ENCODE measurements around the gene NCR2. TPM values are rescaled to one million over a fixed set of nuclear protein-coding genes. Genes with fewer than 3 reads are reported as not detected.

The NCR2 gene
- total and polyA plus RNA-seq, 2 experiments from 2014 or later, result not detected

GRCh38 chr6:41347378-41348050 is 12.1 kb downstream of the NCR2 start:
- TF ChIP-seq CTCF (IDR thresholded peaks at IDR 0.05; ENCODE audit: poor library complexity), result no peak
- TF ChIP-seq EZH2phosphoT487 (IDR thresholded peaks at IDR 0.05; ENCODE audit: low read depth, severe bottlenecking, unreplicated experiment), result no peak
- TF ChIP-seq EZH2 (IDR thresholded peaks at IDR 0.05; ENCODE audit: borderline replicate concordance), result no peak
- no peak for DNase-seq (ENCODE audit: low spot score)

GRCh38 chr6:41348934-41349333 is 13.5 kb downstream of the NCR2 start:
- no peak overlapping the region for H3K4me2 ChIP-seq
- no peak overlapping the region for H3K27ac ChIP-seq
- H3K4me3 ChIP-seq, result no peak overlapping the region
- H3K27me3 ChIP-seq, result peaks cover 11% of the 10 kb centered on the region
- H3K4me1 ChIP-seq (ENCODE audit: insufficient read depth), result no peaks in the 10 kb centered on the region
- H3K79me2 ChIP-seq, result no peaks in the 10 kb centered on the region
- H3K9me2 ChIP-seq (replicated peaks; ENCODE audit: insufficient read depth), result no peaks in the 10 kb centered on the region
- TF ChIP-seq EZH2phosphoT487 (IDR thresholded peaks at IDR 0.05; ENCODE audit: low read depth, severe bottlenecking, unreplicated experiment), result no peak
- no peak for TF ChIP-seq CTCF (IDR thresholded peaks at IDR 0.05; ENCODE audit: poor library complexity)
- no peak for TF ChIP-seq EZH2 (IDR thresholded peaks at IDR 0.05; ENCODE audit: borderline replicate concordance)
- 98% methylated on average over 2 of the region's 2 CpGs for WGBS (ENCODE audit: low lambda C conversion rate, missing lambda C conversion rate)
- no peaks in the 10 kb centered on the region for H4K20me1 ChIP-seq (ENCODE audit: insufficient read depth, poor library complexity, severe bottlenecking)
- H3K36me3 ChIP-seq (replicated peaks; ENCODE audit: insufficient read depth, low read depth), result no peaks in the 10 kb centered on the region
- no peak overlapping the region for H2AFZ ChIP-seq
- DNase-seq (ENCODE audit: low spot score), result no peak
- H3K9me3 ChIP-seq (ENCODE audit: low read depth), result no peaks in the 10 kb centered on the region

More at GRCh38 chr6:41347378-41348050, 12.1 kb downstream of the NCR2 start:
- Histone ChIP-seq H4K20me1 (ENCODE audit: insufficient read depth, poor library complexity, severe bottlenecking) (no peaks in the 10 kb centered on the region), H3K79me2 (no peaks in the 10 kb centered on the region), H3K9me3 (ENCODE audit: low read depth) (no peaks in the 10 kb centered on the region), H3K27me3 (peaks cover 11% of the 10 kb centered on the region), H3K27ac (no peak overlapping the region), H3K4me1 (ENCODE audit: insufficient read depth) (no peaks in the 10 kb centered on the region), H2AFZ (no peak overlapping the region), H3K36me3 (replicated peaks; ENCODE audit: insufficient read depth, low read depth) (no peaks in the 10 kb centered on the region), H3K9me2 (replicated peaks; ENCODE audit: insufficient read depth) (no peaks in the 10 kb centered on the region), H3K4me2 (no peak overlapping the region), H3K4me3 (no peak overlapping the region)
- 81% methylated on average over 9 of the region's 9 CpGs for WGBS (ENCODE audit: low lambda C conversion rate, missing lambda C conversion rate)

GRCh38 chr6:41352396-41352795 is 17.0 kb downstream of the NCR2 start:
- DNase-seq (ENCODE audit: low spot score), result no peak

More at GRCh38 chr6:41352396-41352795, 17.0 kb downstream of the NCR2 start:
- Histone ChIP-seq H3K79me2 (no peaks in the 10 kb centered on the region), H3K27me3 (peaks cover 10% of the 10 kb centered on the region), H4K20me1 (ENCODE audit: insufficient read depth, poor library complexity, severe bottlenecking) (no peaks in the 10 kb centered on the region), H3K36me3 (replicated peaks; ENCODE audit: insufficient read depth, low read depth) (no peaks in the 10 kb centered on the region), H3K9me3 (ENCODE audit: low read depth) (no peaks in the 10 kb centered on the region), H3K4me3 (no peak overlapping the region), H2AFZ (no peak overlapping the region), H3K27ac (no peak overlapping the region), H3K4me2 (no peak overlapping the region), H3K4me1 (ENCODE audit: insufficient read depth) (no peaks in the 10 kb centered on the region), H3K9me2 (replicated peaks; ENCODE audit: insufficient read depth) (no peaks in the 10 kb centered on the region)
- TF ChIP-seq EZH2phosphoT487 (IDR thresholded peaks at IDR 0.05; ENCODE audit: low read depth, severe bottlenecking, unreplicated experiment) (no peak), CTCF (IDR thresholded peaks at IDR 0.05; ENCODE audit: poor library complexity) (no peak), EZH2 (IDR thresholded peaks at IDR 0.05; ENCODE audit: borderline replicate concordance) (no peak)
- 88% methylated on average over 3 of the region's 3 CpGs for WGBS (ENCODE audit: low lambda C conversion rate, missing lambda C conversion rate)

Data from hepatocyte (in vitro differentiated cells).